IMR-90 (cell line): ENCODE results near the gene S100A11. TPM values are rescaled to one million over a fixed set of nuclear protein-coding genes. Genes with fewer than 3 reads are reported as not detected.

Source experiments
- ATAC-seq: fragments of 200-7000 bp; cut with Tn5 transposase; 2 replicates; pipeline ENCODE4 v1.9.1; 2020; ENCODE audit warnings: low read depth, mild to moderate bottlenecking, moderate library complexity
- BruUV-seq: library from RNA; stranded (reverse); fragments of 400-500 nt; replicated peaks from 2 replicates; lab custom pipeline; 2021; lab: Mats Ljungman, UMichigan
- CTCF ChIA-PET: fragments of 300-600 bp; formaldehyde crosslinking; extraction: SDS; loops from one replicate; lab custom pipeline; 2021; ENCODE audit warnings: antibody characterized with exemption; lab: Yijun Ruan, JAX
- POLR2A ChIA-PET: fragments of 300-600 bp; sonication (Branson Sonifier 250); formaldehyde crosslinking; loops from one replicate; lab custom pipeline; 2022; ENCODE audit warnings: antibody characterized with exemption; ENCODE audit not compliant: unreplicated experiment; lab: Charles Lee
- DNase-seq: peaks from one replicate; pipeline ENCODE4 v3.0.0; 2013
- H2AFZ ChIP-seq: replicated peaks from 2 replicates; pipeline ENCODE3; 2013; ENCODE audit warnings: low read length, mild to moderate bottlenecking; ENCODE audit not compliant: poor library complexity
- H2AK5ac ChIP-seq: 2 replicates; pipeline ENCODE4 v1.6.1; 2013; ENCODE audit warnings: low read depth, low read length, inconsistent platforms
- H2AK9ac ChIP-seq: replicated peaks from 2 replicates; pipeline ENCODE3; 2013; ENCODE audit warnings: mild to moderate bottlenecking, low read depth, low read length, moderate library complexity; ENCODE audit not compliant: poor library complexity
- H2BK120ac ChIP-seq: 2 replicates; pipeline ENCODE4 v1.6.1; 2013; ENCODE audit warnings: low read depth, low read length, inconsistent platforms
- H2BK15ac ChIP-seq: 3 replicates; pipeline ENCODE4 v1.6.1; 2013; ENCODE audit warnings: low read depth, low read length, inconsistent platforms
- H2BK20ac ChIP-seq: 2 replicates; pipeline ENCODE4 v1.6.1; 2013; ENCODE audit warnings: low read depth, mild to moderate bottlenecking, inconsistent platforms, low read length, moderate library complexity
- H2BK5ac ChIP-seq: 2 replicates; pipeline ENCODE4 v1.6.1; 2013; ENCODE audit warnings: mild to moderate bottlenecking, low read depth, low read length, inconsistent platforms; ENCODE audit not compliant: poor library complexity, severe bottlenecking
- H3K14ac ChIP-seq: replicated peaks from 2 replicates; pipeline ENCODE4 v1.6.1; 2013; ENCODE audit warnings: low read depth, low read length, inconsistent platforms
- H3K18ac ChIP-seq: 2 replicates; pipeline ENCODE4 v1.6.1; 2013; ENCODE audit warnings: low read depth, low read length, control low read depth
- H3K23ac ChIP-seq: 2 replicates; pipeline ENCODE4 v1.6.1; 2013; ENCODE audit warnings: low read depth, low read length, inconsistent platforms
- H3K27ac ChIP-seq: 2 replicates; pipeline ENCODE4 v1.5.1; 2013; ENCODE audit warnings: mild to moderate bottlenecking, control low read depth, low read length; ENCODE audit not compliant: insufficient read depth
- H3K27me3 ChIP-seq: 2 replicates; pipeline ENCODE4 v1.6.1; 2013; ENCODE audit warnings: low read length; ENCODE audit not compliant: control insufficient read depth, insufficient read depth
- H3K36me3 ChIP-seq: 2 replicates; pipeline ENCODE4 v1.6.1; 2013; ENCODE audit warnings: low read length, mixed read lengths; ENCODE audit not compliant: control insufficient read depth, insufficient read depth
- H3K4ac ChIP-seq: 2 replicates; pipeline ENCODE4 v1.6.1; 2013; ENCODE audit warnings: low read depth, low read length, inconsistent platforms
- H3K4me1 ChIP-seq: 2 replicates; pipeline ENCODE4 v1.6.1; 2013; ENCODE audit warnings: low read length, mixed read lengths; ENCODE audit not compliant: control insufficient read depth, insufficient read depth
- H3K4me2 ChIP-seq: 2 replicates; pipeline ENCODE4 v1.6.1; 2013; ENCODE audit warnings: low read depth, mild to moderate bottlenecking, control low read depth, low read length, moderate library complexity
- H3K4me3 ChIP-seq: 2 replicates; pipeline ENCODE4 v1.5.1; 2013; ENCODE audit warnings: low read depth, mild to moderate bottlenecking, control low read depth, low read length, moderate library complexity; ENCODE audit not compliant: insufficient read depth
- H3K56ac ChIP-seq: 2 replicates; pipeline ENCODE4 v1.6.1; 2013; ENCODE audit warnings: low read length, inconsistent platforms; ENCODE audit not compliant: insufficient read depth; ENCODE audit errors: extremely low read depth
- H3K79me1 ChIP-seq, 2 experiments: 2 replicates each; pipeline ENCODE4 v1.6.1; 2013; ENCODE audit warnings: low read length in 2 of 2, inconsistent platforms in 1 of 2, low read depth in 1 of 2
- H3K9ac ChIP-seq: 2 replicates; pipeline ENCODE4 v1.6.1; 2013; ENCODE audit warnings: low read depth, low read length, control low read depth
- H3K9me1 ChIP-seq: 2 replicates; pipeline ENCODE4 v1.6.1; 2013; ENCODE audit warnings: low read length, inconsistent platforms; ENCODE audit not compliant: insufficient read depth
- H3K9me3 ChIP-seq: 2 replicates; pipeline ENCODE4 v1.6.1; 2013; ENCODE audit warnings: low read length; ENCODE audit not compliant: control insufficient read depth, insufficient read depth
- H4K20me1 ChIP-seq: 2 replicates; pipeline ENCODE4 v1.6.1; 2013; ENCODE audit warnings: low read length, inconsistent platforms; ENCODE audit not compliant: insufficient read depth
- H4K5ac ChIP-seq: 2 replicates; pipeline ENCODE4 v1.6.1; 2013; ENCODE audit warnings: mild to moderate bottlenecking, low read depth, low read length, control low read depth
- H4K8ac ChIP-seq, 2 experiments: 2 replicates each; pipeline ENCODE4 v1.6.1; 2013; ENCODE audit warnings: low read depth in 2 of 2, low read length in 2 of 2, control low read depth in 1 of 2, inconsistent platforms in 1 of 2
- H4K91ac ChIP-seq: 2 replicates; pipeline ENCODE4 v1.6.1; 2013; ENCODE audit warnings: low read depth, low read length, inconsistent platforms; ENCODE audit not compliant: insufficient read depth
- BHLHE40 ChIP-seq: fragments of 150-350 bp; IDR thresholded peaks from 2 replicates; pipeline ENCODE4 v1.6.1; 2016; ENCODE audit warnings: mild to moderate bottlenecking, low read depth, low read length
- MAZ ChIP-seq: IDR thresholded peaks from 2 replicates; pipeline ENCODE4 v1.6.1; 2012; ENCODE audit warnings: low read depth, mild to moderate bottlenecking, low read length, improper control_type of control experiment, moderate library complexity, borderline replicate concordance
- WGBS, 2 experiments: methylation state at CpG; one replicate each; pipeline versions ENCODE4 v1.1.5 to v1.1.7; 2013; ENCODE audit warnings: missing lambda C conversion rate in 2 of 2; ENCODE audit not compliant: insufficient read length in 1 of 2; ENCODE audit errors: extremely low coverage in 2 of 2; 5-methylcytosine and 5-hydroxymethylcytosine counted together
- dilution Hi-C: fragments of 300-500 bp; cut with HindIII; formaldehyde crosslinking; loops from one replicate; pipeline ENCODE4 v1.14.3; 2018; ENCODE audit warnings: low sequenced_read_pairs; ENCODE audit not compliant: unreplicated experiment
- in situ Hi-C: fragments of 300-500 bp; cut with MboI; formaldehyde crosslinking; loops from 3 replicates; pipeline ENCODE4 v1.14.3; 2019; ENCODE audit warnings: low sequenced_read_pairs, inconsistent platforms, mixed read lengths
- intact Hi-C: fragments of 100-400 bp; cut with micrococcal nuclease; formaldehyde crosslinking; loops from 2 replicates; pipeline ENCODE4 v1.10.0; 2022
- polyA plus RNA-seq, 3 experiments: library from polyadenylated mRNA; depleted of rRNA; stranded (reverse); fragments of >200 nt; gene quantifications; 2 replicates each; pipeline ENCODE4 v1.2.3, GENCODE V29; 2012; ENCODE audit warnings: low replicate concordance in 1 of 3
- total RNA-seq: library from RNA; depleted of rRNA; stranded (reverse); fragments of >200 nt; gene quantifications from 2 replicates; pipeline ENCODE4 v1.2.3, GENCODE V29; 2012

S100A11 gene
- total and polyA plus RNA-seq, 2 of the 4 experiments (the other 2 are of a cell fraction), result 167 to 1,402 TPM

DNA sequence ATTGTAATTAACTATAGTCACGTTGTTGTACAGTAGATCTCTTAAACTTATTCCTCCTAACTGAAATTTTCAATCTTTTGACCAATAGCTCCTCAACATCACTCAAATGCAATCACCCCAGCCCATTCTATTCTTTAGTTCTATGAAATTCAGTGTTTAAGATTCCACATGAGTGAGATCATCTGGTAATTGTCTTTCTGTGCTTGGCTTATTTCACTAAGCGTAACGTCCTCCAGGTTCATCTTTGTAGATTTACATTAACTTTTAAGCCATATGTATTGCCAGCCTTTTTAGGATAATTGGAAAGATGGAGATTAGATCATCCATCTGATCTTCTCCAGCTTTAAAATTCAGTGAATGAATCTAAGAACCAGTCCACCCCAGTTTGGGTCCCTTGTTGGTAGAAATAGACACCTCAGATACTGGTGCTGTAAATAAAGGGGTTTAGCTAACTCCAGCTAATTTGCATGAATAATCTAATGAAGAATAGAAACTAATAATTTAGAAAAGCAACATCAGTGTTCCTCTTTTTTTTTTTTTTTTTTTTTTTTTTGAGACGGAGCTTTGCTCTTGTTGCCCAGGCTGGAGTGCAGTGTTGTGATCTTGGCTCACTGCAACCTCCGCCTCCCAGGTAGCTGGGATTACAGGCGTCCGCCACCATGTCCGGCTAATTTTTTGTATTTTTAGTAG is 50.2 kb downstream of the S100A11 start:
- no peaks in the 10 kb centered on the region for H3K27me3 ChIP-seq
- TF ChIP-seq MAZ, result no peak
- no peak for TF ChIP-seq BHLHE40
- H4K5ac ChIP-seq, result no peak overlapping the region
- no peak overlapping the region for H4K91ac ChIP-seq
- peaks cover 36 to 73% of the 10 kb centered on the region in 2 experiments for H3K79me1 ChIP-seq
- H2BK20ac ChIP-seq, result no peak overlapping the region
- H2AK9ac ChIP-seq, result no peak overlapping the region
- H2BK120ac ChIP-seq, result no peak overlapping the region
- H3K4me2 ChIP-seq, result no peak overlapping the region
- peaks cover 29% of the 10 kb centered on the region for H3K36me3 ChIP-seq
- no peak overlapping the region for H2AFZ ChIP-seq
- no peak overlapping the region for H2AK5ac ChIP-seq
- no peak overlapping the region for H3K14ac ChIP-seq
- DNase-seq, result no peak
- H3K9me1 ChIP-seq, result peaks cover 14% of the 10 kb centered on the region
- H2BK5ac ChIP-seq, result no peak overlapping the region
- no peaks in the 10 kb centered on the region for H3K9me3 ChIP-seq
- no TSS peak for BruUV-seq
- ChIA-PET CTCF (interaction anchor here (0.7 to 1.4 kb wide), 2 partner anchors 16 to 19 kb away, joined by 3 read pairs; no protein-coding TSS in a partner anchor), POLR2A (no interaction called here)
- no peak for ATAC-seq
- no peak overlapping the region for H3K18ac ChIP-seq
- H3K4ac ChIP-seq, result no peak overlapping the region
- intact Hi-C loops, result no loop called here
- no peak overlapping the region for H4K8ac ChIP-seq
- H3K9ac ChIP-seq, result no peak overlapping the region
- H3K23ac ChIP-seq, result no peak overlapping the region
- H3K4me1 ChIP-seq, result peaks cover 17% of the 10 kb centered on the region
- WGBS, 2 experiments, result 80% methylated on average over 1 of the region's 8 CpGs; no CpG with 5 or more reads in 1 of the 2 experiments
- no peak overlapping the region for H3K56ac ChIP-seq
- H2BK15ac ChIP-seq, result no peak overlapping the region
- dilution Hi-C loops, result no loop called here
- H3K27ac ChIP-seq, result no peak overlapping the region
- H3K4me3 ChIP-seq, result no peak overlapping the region
- peaks cover 50% of the 10 kb centered on the region for H4K20me1 ChIP-seq
- in situ Hi-C loops, result loop anchor here (25.0 kb wide), 1 partner anchor 674 kb away; no protein-coding TSS in a partner anchor
